NCI-H1930 (cell line): Measurements from ENCODE around the gene MANBA.
"Not testable (repeated sequence)": the region's sequence is repeated elsewhere in the genome, so short reads cannot be mapped to it uniquely, and the experiment has no call there.

Experiments used
- DNase-seq, 2 experiments: peaks; one replicate each; lab custom pipeline; 2025; lab: John Stamatoyannopoulos, UW

MANBA gene

GRCh38 chr4:102722740-102723139, 38.0 kb downstream of the MANBA start:
- DNase-seq = no peak

- not testable (repeated sequence) for DNase-seq
Measured at GRCh38 chr4:102718833-102719575, 41.8 kb downstream of the MANBA start.

GRCh38 chr4:102717448-102718092, 43.2 kb downstream of the MANBA start:
- no peak for DNase-seq

GRCh38 chr4:102715057-102715456, 45.7 kb downstream of the MANBA start:
- no peak for DNase-seq

GRCh38 chr4:102713774-102714173, 47.0 kb downstream of the MANBA start:
- not testable (repeated sequence) for DNase-seq

- no peak for DNase-seq
Measured at GRCh38 chr4:102713096-102713495, 47.7 kb downstream of the MANBA start.

- no peak for DNase-seq
Measured at GRCh38 chr4:102710986-102711385, 49.8 kb downstream of the MANBA start.

- DNase-seq = not testable (repeated sequence)
Measured at GRCh38 chr4:102709060-102709459, 51.7 kb downstream of the MANBA start.

GRCh38 chr4:102707150-102707549, 53.6 kb downstream of the MANBA start:
- DNase-seq = no peak

- DNase-seq = no peak
Measured at GRCh38 chr4:102705391-102705935, 55.3 kb downstream of the MANBA start.

- no peak for DNase-seq
Measured at GRCh38 chr4:102696758-102697157, 64.0 kb downstream of the MANBA start.

- DNase-seq = no peak
Measured at GRCh38 chr4:102694791-102695190, 66.0 kb downstream of the MANBA start.

- DNase-seq = no peak
Measured at GRCh38 chr4:102693861-102694260, 66.9 kb downstream of the MANBA start.

GRCh38 chr4:102693262-102693850, 67.4 kb downstream of the MANBA start:
- no peak for DNase-seq

GRCh38 chr4:102692474-102692873, 68.3 kb downstream of the MANBA start:
- no peak for DNase-seq

GRCh38 chr4:102687982-102688433, 72.8 kb downstream of the MANBA start:
- DNase-seq = no peak

- DNase-seq = no peak
Measured at GRCh38 chr4:102687373-102687981, 73.3 kb downstream of the MANBA start.

GRCh38 chr4:102685768-102686167, 75.0 kb downstream of the MANBA start:
- DNase-seq = no peak

GRCh38 chr4:102684610-102685052, 76.1 kb downstream of the MANBA start:
- no peak for DNase-seq

- no peak for DNase-seq
Measured at GRCh38 chr4:102683881-102684609, 76.7 kb downstream of the MANBA start.

- no peak for DNase-seq
Measured at GRCh38 chr4:102678695-102679335, 82.0 kb downstream of the MANBA start.
